AG09319 (cell line): ENCODE data around the gene C9orf50.

Experiments
- DNase-seq: peaks from one replicate; pipeline ENCODE4 v3.0.0-alpha.2; 2010; ENCODE audit warnings: low read depth; ENCODE audit errors: extremely low read depth
- TF ChIP-seq, protein P1 (sequence below): IDR thresholded peaks from 2 replicates; pipeline ENCODE4 v1.5.1; 2011; ENCODE audit warnings: low read depth, mild to moderate bottlenecking, inconsistent platforms, low read length, moderate library complexity

The C9orf50 gene

DNA sequence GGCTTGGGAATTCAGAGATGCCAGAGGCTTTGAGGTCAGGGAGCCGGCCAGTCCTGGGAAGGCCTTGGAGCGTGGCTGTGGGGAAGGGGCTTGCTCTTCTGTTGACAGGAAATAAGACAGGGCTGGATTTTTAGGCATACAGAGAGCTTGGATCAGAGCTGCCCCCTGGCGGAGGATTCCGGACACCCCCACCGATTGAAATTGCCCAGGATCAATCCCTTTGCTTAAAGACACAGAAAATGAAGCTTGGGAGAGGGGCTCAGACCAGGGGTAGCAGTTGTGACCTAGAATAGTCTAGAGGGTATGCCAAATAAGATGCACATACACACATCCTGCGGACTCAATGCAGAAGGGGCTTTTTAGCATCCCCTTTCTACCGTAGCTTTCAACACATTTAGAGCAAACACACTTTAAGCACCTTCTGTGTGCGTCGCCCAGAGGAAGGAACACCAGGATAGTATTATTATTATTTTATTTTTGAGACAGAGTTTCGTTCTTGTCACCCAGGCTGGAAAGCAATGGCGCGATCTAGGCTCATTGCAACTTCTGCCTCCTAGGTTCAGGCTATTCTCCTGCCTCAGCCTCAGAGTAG is 3.4 kb upstream of the C9orf50 start:
- no peak for DNase-seq

DNA sequence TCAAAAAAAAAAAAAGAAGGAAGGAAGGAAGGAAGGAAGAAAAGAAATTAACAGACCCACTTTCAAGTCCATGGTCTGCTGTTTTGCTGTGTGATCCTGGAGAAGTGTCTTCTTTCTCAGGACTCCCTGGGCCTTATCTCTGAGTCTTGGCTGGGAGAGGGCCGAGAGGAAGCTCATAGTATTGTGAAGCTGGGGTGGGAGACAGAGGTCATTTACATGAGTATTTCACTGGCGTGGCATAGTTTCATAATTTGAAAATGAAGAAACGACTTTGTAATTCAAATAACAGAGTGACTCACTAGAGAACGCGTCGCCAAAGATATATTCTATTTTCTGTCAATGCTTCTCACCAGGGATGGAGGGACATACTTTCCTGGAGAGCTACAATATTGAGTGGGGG is 2.4 kb upstream of the C9orf50 start:
- TF ChIP-seq, protein P1, sequence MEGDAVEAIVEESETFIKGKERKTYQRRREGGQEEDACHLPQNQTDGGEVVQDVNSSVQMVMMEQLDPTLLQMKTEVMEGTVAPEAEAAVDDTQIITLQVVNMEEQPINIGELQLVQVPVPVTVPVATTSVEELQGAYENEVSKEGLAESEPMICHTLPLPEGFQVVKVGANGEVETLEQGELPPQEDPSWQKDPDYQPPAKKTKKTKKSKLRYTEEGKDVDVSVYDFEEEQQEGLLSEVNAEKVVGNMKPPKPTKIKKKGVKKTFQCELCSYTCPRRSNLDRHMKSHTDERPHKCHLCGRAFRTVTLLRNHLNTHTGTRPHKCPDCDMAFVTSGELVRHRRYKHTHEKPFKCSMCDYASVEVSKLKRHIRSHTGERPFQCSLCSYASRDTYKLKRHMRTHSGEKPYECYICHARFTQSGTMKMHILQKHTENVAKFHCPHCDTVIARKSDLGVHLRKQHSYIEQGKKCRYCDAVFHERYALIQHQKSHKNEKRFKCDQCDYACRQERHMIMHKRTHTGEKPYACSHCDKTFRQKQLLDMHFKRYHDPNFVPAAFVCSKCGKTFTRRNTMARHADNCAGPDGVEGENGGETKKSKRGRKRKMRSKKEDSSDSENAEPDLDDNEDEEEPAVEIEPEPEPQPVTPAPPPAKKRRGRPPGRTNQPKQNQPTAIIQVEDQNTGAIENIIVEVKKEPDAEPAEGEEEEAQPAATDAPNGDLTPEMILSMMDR = no peak
- DNase-seq = no peak

More for the DNA sequence above, 3.4 kb upstream of the C9orf50 start:
- TF ChIP-seq, protein P1 = peak; percentile 87

DNA sequence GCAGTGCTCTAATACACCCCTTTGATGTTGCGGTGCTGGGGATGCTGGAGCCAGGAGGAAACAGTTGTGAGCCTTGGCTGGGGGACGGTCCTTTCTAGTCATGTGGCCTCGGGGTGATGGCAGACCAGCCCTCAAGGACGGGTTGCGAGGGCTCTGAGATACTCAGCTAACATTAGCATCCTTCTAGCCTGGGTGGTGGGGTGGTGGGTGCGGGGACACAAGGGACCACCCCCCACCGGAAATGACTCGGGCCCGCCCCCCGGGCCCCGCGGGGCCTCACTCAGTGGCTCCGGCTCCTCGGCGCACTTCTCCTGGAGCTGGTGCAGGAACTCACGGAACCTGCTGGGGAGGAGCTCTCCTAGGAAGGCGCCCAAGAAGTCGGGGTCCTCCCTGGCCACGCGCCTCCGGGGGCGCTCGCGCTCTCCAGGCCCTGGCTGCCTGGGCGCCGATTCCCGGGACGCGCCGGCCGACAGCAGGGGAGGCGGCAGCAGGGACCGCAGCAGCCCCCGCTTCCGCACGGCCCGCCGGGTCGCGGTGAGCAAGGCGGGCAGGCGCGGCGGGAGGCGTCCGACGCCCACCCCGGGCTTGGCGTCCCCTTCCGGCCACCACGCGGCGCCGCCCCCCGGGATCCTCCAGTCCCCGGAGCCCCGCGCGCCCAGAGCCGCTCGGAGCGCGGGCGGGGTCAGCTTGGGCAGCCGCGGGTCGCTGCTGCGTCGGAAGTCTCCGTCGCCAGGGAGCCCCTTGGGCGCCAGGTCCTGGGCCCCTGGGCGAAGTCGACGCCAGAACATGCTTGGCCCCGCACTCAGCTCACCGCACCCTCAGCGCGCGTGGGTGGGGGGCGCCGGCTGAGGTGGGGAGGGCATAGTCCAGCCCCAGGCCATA is 873 bp downstream of the C9orf50 start:
- TF ChIP-seq, protein P1 = peak; percentile 22
- DNase-seq = no peak

DNA sequence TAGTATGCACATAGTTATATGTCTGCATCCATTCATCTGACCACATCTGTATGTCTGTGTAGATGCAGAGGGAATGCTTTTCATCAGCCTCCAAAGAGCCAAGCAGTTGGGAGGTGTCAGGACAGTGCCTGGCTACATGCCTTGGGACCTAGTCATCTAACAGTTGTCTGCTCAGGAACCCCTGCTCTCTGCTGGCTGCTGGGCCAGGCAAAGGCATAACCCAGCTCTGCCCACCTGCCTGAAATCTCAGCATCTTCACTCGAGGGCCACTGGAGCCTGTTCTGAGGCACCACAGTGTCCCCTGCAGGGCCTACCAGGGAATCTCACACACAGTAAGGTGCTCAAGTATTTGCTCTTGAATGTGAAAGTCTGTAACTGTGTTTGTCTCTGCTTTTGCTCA is 3.7 kb downstream of the C9orf50 start:
- no peak for DNase-seq
- TF ChIP-seq, protein P1 = peak; percentile 68

DNA sequence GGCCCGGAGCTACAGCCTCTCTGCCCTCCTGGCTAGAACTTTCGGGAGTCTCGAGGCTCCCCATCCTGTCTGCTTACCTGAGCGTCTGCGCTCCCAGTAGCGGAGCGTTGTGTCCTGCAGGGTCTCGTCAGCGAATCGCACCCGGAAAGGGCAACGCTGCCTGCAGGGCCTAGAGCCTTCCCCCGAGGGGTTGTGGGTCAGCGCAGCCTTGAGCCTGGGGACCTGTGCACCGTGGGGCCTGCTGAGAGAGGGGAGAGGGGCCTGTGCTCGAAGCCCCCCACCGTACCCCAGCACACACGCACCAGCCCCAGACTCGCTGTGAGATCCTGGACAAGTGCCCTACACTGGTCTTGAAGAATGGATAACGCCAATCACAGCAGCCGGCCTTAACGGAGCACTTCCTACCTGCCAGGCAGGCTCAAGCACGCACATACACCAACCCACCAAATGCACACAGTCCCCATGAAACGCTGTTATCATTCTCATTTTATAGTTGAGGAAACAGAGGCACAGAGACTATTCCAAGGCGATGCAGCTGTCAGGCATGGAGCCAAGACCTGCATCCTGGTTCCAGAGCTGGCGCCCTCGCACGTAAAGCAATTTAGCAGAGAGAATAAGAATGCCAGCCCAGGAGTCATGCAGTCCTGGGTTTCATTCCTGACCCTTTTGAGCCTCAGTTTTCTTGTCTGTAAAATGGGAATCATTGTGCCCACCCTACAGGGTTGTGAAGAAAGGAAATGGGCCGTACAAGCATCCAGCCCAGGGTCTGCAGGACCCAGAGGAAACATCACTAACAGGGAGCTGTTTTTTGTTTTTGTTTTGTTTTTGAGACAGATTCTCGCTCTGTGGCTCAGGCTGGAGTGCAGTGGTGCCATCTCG is 5.3 kb downstream of the C9orf50 start:
- DNase-seq = no peak
- TF ChIP-seq, protein P1 = no peak

DNA sequence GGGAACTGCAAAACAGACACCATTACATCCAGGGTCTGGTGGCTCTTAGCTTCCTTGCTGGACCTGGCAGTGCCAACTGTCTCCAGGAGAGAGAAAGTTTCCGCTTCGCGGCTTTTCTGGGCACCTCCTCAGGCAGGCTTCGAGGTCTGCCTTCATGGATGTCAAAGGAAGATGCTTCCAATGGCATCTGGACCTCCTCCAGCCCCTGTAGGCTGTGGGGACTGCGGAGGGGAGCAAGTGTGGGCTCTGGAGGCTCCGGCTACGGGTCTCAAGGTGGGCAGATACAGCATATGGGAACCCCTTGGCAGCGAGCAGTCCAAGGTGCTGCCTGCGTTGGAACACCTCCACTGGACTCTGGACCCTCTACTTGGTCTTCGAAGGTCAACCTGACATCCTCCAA is 6.0 kb downstream of the C9orf50 start:
- DNase-seq = no peak
- TF ChIP-seq, protein P1 = no peak
